Measurements from ENCODE around the gene CASZ1. TPM values are rescaled to one million over a fixed set of nuclear protein-coding genes. Genes with fewer than 3 reads are reported as not detected.

Gene CASZ1
- total RNA-seq, 4 donors from 2014 or later = 21.9 to 60.2 (median 29.6) TPM

DNA sequence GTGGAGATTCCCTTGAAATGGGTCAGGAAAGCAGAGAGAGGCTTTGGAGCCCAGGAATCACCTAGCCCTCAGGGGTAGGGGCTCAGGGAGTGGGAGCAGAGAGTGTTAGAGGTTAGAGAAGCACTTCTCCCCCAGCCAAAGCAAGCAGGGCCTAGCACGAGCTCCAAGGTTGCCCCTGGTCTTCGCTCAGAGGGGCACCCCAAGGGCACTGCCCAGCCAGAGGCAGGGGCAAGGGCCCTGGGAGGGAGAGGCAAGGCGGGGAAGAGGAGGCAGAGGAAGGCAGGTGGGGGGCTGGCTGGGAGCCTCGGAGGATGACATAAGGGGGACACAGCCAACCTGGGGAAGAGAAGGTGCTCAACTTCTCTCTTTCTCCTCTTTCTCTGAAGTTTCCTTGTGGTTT is 71.9 kb downstream of the CASZ1 start:
- TF ChIP-seq, protein P1, sequence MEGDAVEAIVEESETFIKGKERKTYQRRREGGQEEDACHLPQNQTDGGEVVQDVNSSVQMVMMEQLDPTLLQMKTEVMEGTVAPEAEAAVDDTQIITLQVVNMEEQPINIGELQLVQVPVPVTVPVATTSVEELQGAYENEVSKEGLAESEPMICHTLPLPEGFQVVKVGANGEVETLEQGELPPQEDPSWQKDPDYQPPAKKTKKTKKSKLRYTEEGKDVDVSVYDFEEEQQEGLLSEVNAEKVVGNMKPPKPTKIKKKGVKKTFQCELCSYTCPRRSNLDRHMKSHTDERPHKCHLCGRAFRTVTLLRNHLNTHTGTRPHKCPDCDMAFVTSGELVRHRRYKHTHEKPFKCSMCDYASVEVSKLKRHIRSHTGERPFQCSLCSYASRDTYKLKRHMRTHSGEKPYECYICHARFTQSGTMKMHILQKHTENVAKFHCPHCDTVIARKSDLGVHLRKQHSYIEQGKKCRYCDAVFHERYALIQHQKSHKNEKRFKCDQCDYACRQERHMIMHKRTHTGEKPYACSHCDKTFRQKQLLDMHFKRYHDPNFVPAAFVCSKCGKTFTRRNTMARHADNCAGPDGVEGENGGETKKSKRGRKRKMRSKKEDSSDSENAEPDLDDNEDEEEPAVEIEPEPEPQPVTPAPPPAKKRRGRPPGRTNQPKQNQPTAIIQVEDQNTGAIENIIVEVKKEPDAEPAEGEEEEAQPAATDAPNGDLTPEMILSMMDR (IDR thresholded peaks at IDR 0.05) = no peak
- no peak for TF ChIP-seq EP300 (IDR thresholded peaks at IDR 0.05)
- no peaks in the 10 kb centered on the region for H3K36me3 ChIP-seq
- intact Hi-C loops (cut with DNase I) = no loop called here
- peaks cover 49 to 63% (median 53%) of the 10 kb centered on the region in 4 donors for H3K4me1 ChIP-seq
- no peaks in the 10 kb centered on the region for H3K9me3 ChIP-seq
- DNase-seq (ENCODE audit: extremely low spot score) = no peak
- no peak overlapping the region for H3K4me3 ChIP-seq
- 62% methylated on average over 4 of the region's 4 CpGs for WGBS
- peak overlapping the region; percentile 72 to 85 (median 82) for H3K27ac ChIP-seq (replicated peaks in 1 of 4)
- no peaks in the 10 kb centered on the region for H3K27me3 ChIP-seq

DNA sequence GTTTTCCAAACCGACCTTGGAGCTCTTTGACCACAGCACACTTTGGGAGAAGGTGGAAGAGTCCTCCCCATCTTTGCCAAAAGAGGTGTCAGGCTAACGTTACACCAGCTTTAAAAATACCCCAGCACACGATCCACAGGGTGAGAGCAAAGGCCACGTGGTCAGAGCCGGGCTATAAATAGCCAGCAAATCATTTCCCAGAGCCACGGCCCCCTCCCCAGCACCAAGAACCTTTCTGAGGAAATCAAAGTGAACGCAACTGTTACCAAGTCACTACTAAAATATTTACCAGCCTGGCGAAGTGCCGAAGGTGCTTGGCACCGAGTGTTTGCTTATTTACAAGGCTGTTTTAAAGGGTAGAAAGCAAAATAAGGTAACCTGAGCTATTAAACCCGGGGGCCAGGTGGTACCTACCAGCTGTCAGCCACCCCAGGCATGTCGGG is 72.4 kb downstream of the CASZ1 start:
- Histone ChIP-seq H3K9me3 (no peaks in the 10 kb centered on the region), H3K4me3 (no peak overlapping the region), H3K27me3 (no peaks in the 10 kb centered on the region), H3K36me3 (no peaks in the 10 kb centered on the region), H3K27ac (replicated peaks in 1 of 4) (peak overlapping the region; percentile 72 to 85 (median 82)), H3K4me1 (peaks cover 49 to 63% (median 53%) of the 10 kb centered on the region in 4 donors)
- no peak for DNase-seq (ENCODE audit: extremely low spot score)
- intact Hi-C loops (cut with DNase I) = no loop called here
- TF ChIP-seq POLR2A (IDR thresholded peaks at IDR 0.05; ENCODE audit: low read depth) (no peak), EP300 (IDR thresholded peaks at IDR 0.05) (no peak), POLR2AphosphoS5 (IDR thresholded peaks at IDR 0.05) (peak; percentile 35 to 49)
- TF ChIP-seq, protein P1 (IDR thresholded peaks at IDR 0.05) = no peak
- WGBS = 29% methylated on average over 12 of the region's 12 CpGs

DNA sequence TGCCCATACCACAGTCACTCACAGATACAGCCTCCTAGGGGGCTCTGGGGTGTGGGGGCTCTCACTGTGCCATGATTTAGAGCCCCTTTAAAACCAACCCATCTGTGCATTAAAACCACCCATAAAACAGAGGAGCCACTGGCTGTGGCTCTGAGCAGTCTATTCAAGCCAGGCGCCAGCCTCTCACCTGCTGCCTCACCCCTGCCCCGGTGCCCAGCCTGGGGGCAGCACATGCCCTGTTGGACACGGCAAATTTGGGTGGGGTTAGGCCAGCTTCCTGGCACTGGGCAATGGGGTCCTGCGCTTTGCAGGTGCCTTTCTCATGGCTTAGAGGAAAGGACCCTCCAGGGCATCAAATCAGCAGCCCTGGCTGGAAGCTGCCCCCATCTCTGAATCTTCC is 73.1 kb downstream of the CASZ1 start:
- peaks cover 49 to 64% (median 53%) of the 10 kb centered on the region in 4 donors for H3K4me1 ChIP-seq
- H3K9me3 ChIP-seq = no peaks in the 10 kb centered on the region
- H3K4me3 ChIP-seq = no peak overlapping the region
- H3K27me3 ChIP-seq = no peaks in the 10 kb centered on the region
- H3K27ac ChIP-seq (replicated peaks in 1 of 4) = peak overlapping the region in 3 of 4 donors; percentile 82 to 85 (median 82)
- H3K36me3 ChIP-seq = no peaks in the 10 kb centered on the region
- intact Hi-C loops (cut with DNase I) = no loop called here
- WGBS = 92% methylated on average over 2 of the region's 4 CpGs
- DNase-seq (ENCODE audit: extremely low spot score) = no peak
- TF ChIP-seq POLR2AphosphoS5 (IDR thresholded peaks at IDR 0.05) = no peak
- TF ChIP-seq, protein P1 (IDR thresholded peaks at IDR 0.05) = no peak
- TF ChIP-seq POLR2A (IDR thresholded peaks at IDR 0.05; ENCODE audit: low read depth) = no peak
- TF ChIP-seq EP300 (IDR thresholded peaks at IDR 0.05) = no peak

DNA sequence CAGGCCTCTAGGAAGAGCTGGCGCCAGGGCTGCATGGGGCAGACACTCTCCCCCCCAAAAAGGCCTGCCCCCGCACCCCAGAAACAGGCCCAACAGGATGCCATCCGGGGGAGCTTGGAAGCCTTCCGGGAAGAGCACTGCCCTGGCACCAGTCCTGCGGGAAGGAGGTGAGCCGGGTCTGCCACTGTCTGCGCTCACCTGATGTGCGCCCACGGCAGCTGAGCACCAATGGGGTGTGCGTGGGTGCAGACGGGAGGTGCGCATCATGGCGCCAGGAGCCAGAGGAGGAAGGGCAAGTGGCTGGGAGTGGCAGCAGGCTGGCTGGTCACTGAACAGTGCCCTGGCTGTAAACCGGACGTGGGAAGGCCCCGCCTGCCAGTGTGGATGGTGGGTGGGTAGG is 73.6 kb downstream of the CASZ1 start:
- Histone ChIP-seq H3K27ac (replicated peaks in 1 of 4) (peak overlapping the region in 1 of 4 donors; percentile 82), H3K4me1 (peaks cover 50 to 64% (median 54%) of the 10 kb centered on the region in 4 donors)

More for the DNA sequence above, 73.6 kb downstream of the CASZ1 start:
- no peaks in the 10 kb centered on the region for H3K36me3 ChIP-seq
- no peaks in the 10 kb centered on the region for H3K9me3 ChIP-seq
- no peak overlapping the region for H3K4me3 ChIP-seq
- WGBS = 94% methylated on average over 14 of the region's 16 CpGs
- intact Hi-C loops (cut with DNase I) = no loop called here
- TF ChIP-seq POLR2AphosphoS5 (IDR thresholded peaks at IDR 0.05) = no peak
- no peak for TF ChIP-seq POLR2A (IDR thresholded peaks at IDR 0.05; ENCODE audit: low read depth)
- TF ChIP-seq, protein P1 (IDR thresholded peaks at IDR 0.05) = no peak
- TF ChIP-seq EP300 (IDR thresholded peaks at IDR 0.05) = no peak
- DNase-seq (ENCODE audit: extremely low spot score) = no peak
- no peaks in the 10 kb centered on the region for H3K27me3 ChIP-seq
